Stimulated activated CD4-positive, alpha-beta T cell treated with anti-CD3 and anti-CD28 coated beads, Interleukin-12 subunit alpha, Interleukin-12 subunit beta, amount 100 ng/mL, for 24 hours (primary cell): Measurements from ENCODE around the gene ZCCHC14.
"Not testable (repeated sequence)": the region's sequence is repeated elsewhere in the genome, so short reads cannot be mapped to it uniquely, and the experiment has no call there.

ENCODE experiments used
- DNase-seq, 2 experiments: peaks; one replicate each; pipeline ENCODE4 v3.0.0-alpha.2; 2020; ENCODE audit warnings: low read depth in 2 of 2

ZCCHC14 gene

GRCh38 chr16:87477209-87477981 lies 15.4 kb downstream of the ZCCHC14 start:
- not testable (repeated sequence) for DNase-seq

GRCh38 chr16:87474566-87474996 lies 18.2 kb downstream of the ZCCHC14 start:
- DNase-seq: no peak

DNA sequence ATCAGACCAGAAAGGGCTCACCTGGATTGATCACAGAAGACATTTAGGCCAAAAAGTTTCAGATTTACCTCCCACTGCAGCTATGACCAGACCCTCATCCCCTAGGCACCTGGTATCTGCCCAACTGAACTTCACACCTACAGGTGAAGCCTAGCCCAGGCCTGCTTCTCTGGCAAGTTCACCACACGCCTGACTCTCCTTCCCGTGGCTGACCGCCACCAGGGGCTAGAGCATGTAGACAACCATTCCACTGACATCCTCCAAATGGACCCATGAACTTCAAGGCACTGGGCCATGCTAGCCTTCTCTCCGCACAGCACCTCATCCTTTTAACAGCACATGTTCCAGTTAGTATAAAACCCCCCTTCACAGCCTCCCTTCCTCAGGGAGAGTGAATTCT lies 18.8 kb downstream of the ZCCHC14 start:
- no peak for DNase-seq

DNA sequence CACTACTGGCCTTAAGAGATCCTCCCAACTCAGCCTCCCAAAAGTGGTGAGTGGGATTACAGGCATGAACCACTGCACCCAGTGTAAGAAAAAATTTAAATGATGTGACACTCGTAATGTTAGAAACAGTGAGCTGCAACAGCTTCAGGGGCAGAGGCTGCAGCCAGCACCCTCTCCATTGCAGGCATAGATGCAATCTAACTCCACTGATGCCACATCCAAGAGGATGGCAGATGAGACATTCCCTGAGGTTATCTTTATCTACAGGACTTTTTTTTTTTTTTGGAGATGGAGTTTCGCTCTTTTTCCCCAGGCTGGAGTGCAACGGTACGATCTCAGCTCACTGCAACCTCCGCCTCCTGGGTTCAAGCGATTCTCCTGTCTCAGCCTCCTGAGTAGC lies 19.9 kb downstream of the ZCCHC14 start:
- no peak for DNase-seq

GRCh38 chr16:87472142-87472778 lies 20.6 kb downstream of the ZCCHC14 start:
- no peak for DNase-seq

DNA sequence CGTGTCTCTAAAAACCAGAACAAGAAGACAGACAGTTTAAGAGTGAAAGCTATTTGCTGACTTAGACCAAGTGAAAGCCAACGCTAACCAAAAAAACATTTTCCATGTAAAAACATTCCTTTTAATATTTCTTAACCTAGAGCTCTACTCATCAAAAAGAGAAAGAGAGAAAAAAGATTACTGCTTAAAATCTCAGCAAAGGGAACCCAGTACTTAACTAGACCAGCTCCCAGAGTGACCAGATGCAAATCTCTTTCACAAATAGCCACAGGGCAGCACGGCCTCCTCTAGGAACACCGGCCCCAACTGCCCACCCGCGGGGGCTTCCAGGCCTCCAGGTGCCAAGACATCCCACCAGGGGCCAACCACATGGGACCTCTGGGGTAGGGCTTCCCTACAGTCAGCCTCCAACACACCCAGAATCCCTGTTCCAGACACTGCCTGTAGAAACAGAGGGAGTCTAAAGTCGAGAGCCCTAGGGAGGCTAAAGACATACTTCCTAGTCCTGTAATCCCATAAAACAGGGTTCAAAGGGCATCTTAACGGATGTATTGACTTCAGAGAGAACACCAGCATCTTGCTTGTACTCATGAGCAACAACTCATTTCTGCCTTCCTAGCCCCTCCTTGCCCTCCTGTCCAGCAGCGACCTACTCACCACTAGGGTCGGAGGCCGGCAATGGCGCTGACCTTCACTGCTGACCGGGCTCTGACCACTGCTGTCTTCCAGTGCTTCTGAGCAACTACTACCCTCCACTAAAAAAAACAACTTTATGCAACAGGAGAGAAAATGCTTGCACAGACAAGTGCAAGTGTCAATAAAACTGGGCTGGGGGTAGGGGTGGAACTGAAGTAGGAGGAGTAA lies 21.3 kb downstream of the ZCCHC14 start:
- DNase-seq: no peak

- no peak for DNase-seq
These were observed 22.5 kb downstream of the ZCCHC14 start for GRCh38 chr16:87470332-87470731.

GRCh38 chr16:87469169-87469568 lies 23.7 kb downstream of the ZCCHC14 start:
- DNase-seq: no peak

DNA sequence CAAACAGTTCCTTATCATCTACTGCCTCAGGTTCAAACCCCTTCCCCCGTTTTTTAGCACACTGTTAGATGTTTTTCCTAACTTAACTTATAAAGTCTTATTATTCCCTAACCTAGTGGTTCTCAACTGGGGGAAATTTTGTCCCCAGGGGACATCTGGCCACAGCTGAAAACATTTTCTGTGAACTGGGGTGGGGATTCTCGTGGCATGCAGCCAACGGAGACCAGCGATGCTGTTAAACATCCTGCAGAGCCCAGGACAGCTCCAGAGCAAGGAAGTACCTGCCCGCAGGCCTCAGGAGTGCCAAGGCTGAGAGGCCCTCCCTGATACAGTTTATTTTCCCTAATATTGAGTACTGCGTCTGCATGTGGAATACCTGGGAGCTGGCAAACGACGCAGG lies 24.3 kb downstream of the ZCCHC14 start:
- DNase-seq: no peak

- DNase-seq: no peak
These were observed 25.8 kb downstream of the ZCCHC14 start for GRCh38 chr16:87466975-87467501.

DNA sequence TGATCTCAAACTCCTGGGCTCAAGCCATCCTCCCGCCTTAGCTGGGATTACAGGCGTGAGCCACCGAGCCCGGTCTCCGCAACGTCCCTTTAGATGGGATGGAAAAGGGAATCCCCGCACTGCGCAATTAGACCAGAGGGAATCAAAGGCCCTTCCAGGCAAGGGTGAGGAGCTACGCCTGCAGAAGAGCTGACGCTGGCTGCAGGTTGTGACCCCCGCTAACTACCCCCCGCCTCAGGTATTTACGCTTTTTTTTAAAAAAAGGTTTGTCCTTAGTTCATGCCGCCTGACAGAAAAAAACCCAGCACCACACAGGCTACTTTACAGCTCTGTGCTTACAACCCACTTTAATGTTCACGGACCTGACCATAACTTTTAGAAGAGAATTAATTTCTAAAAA lies 26.9 kb downstream of the ZCCHC14 start:
- no peak for DNase-seq

DNA sequence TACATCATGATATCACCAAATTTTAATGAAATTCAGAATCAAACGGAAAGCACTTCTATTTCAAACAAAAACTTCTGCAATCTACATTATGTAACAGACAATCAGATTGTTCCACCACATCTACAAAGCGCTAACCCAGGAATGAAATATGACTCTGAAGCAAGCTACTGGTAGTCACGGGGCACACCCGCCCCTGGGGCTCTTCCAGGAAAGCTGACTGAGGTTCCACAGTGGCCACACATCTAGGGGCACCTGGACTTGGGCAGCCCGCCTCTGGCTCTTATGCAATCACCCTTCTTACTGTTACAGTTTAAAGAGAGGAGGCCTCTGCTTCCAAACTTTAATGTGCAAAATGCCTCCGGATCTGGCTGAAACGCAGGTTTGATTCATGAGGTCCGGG lies 27.5 kb downstream of the ZCCHC14 start:
- no peak for DNase-seq

GRCh38 chr16:87464691-87465300 lies 28.0 kb downstream of the ZCCHC14 start:
- DNase-seq: peak in 1 of 2 experiments; percentile 43

GRCh38 chr16:87463722-87464690 lies 28.8 kb downstream of the ZCCHC14 start:
- peak in 1 of 2 experiments; percentile 33 for DNase-seq

- DNase-seq: peak in 1 of 2 experiments; percentile 3
These were observed 31.3 kb downstream of the ZCCHC14 start for GRCh38 chr16:87461466-87461991.

DNA sequence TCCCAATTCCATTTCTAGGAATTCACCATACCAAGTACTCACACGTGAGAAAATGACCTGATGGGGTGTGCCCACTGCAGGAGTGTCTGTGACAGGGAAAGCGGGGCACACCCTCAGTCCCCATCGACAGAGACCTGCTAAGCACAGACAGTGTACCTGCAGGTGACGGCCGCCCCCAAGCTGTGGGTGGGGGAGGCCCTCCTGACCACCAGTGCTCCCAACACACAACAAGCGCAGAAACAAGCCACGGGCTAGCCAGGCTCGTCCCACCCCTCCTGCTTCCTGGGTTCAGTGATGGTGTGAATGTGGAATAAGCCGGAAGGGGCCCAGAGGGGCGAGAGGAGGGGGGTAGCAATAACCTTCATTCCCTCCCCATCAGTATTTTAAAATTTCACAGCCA lies 31.9 kb downstream of the ZCCHC14 start:
- no peak for DNase-seq

- no peak for DNase-seq
These were observed 33.0 kb downstream of the ZCCHC14 start for GRCh38 chr16:87459833-87460232.

GRCh38 chr16:87459027-87459426 lies 33.8 kb downstream of the ZCCHC14 start:
- no peak for DNase-seq

DNA sequence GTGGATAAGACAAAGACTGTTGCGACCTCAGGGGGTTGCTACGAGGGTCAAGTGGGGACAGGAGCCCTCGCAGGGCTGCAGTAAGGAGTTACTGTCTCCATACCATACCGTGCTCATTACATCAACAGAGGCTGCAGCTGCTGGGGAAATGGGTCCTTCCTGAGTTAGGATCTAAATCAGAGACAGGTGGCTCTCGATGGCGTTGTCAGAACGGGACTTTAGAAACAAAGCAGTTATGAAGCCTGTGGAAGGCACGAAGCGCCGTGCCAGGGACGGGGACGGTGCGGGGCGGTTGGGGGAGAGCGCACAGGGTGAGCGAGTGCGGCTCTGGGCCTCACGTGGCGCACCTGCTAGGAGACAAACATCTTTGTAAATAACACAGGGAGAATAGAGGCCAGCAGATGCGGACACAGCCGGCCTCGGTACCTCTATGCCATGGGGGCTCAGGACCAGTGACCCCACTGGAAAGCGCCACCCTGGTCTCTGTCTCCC lies 34.4 kb downstream of the ZCCHC14 start:
- no peak for DNase-seq
